ENCODE data around the gene TUBD1. TPM values are rescaled to one million over a fixed set of nuclear protein-coding genes. Genes with fewer than 3 reads are reported as not detected.

TUBD1 gene
- total and polyA plus RNA-seq, 2 of the 13 experiments (the other 11 are each of a cell fraction or from before 2014, with no cell fraction given) = 18.2 to 25.9 TPM

DNA sequence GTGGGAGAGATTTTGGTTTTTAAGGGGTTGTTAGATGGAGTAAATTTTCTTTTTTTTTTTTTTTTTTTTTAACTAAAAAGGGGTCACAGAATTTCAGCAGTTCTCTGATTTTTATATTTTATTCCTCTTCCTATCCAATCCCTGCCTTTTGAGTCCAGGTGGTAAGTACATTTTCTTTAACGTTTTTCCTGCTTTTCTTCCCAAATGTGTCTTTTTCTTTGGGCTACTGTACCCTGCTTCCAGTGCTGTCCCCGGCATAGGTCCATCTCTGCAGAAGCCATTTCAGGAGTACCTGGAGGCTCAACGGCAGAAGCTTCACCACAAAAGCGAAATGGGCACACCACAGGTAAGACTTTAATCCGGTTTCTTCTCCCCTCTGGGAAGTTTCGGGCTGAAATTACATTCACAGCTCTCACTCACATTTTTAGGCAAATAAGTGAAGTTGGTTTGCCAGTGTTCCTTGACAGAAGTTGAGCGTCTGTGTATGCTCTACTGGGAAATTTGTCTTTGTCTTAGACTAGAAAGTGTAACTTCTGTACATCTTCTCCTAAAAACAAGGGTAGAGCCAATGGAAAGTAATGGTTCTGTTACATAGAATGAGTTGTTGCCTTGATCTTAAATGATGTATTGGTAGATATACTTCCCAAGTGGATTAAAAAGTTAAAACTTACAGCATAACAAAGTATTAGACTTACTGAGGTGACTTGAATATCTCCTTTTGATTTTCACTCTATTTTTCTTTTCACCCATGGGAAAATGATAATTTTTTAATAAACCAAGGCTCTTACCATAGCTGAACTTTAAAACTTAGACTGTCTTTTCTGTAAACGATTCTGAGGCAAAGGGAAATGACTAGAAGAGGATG lies 54.5 kb downstream of the TUBD1 start (continued):
- TF ChIP-seq, protein P1, sequence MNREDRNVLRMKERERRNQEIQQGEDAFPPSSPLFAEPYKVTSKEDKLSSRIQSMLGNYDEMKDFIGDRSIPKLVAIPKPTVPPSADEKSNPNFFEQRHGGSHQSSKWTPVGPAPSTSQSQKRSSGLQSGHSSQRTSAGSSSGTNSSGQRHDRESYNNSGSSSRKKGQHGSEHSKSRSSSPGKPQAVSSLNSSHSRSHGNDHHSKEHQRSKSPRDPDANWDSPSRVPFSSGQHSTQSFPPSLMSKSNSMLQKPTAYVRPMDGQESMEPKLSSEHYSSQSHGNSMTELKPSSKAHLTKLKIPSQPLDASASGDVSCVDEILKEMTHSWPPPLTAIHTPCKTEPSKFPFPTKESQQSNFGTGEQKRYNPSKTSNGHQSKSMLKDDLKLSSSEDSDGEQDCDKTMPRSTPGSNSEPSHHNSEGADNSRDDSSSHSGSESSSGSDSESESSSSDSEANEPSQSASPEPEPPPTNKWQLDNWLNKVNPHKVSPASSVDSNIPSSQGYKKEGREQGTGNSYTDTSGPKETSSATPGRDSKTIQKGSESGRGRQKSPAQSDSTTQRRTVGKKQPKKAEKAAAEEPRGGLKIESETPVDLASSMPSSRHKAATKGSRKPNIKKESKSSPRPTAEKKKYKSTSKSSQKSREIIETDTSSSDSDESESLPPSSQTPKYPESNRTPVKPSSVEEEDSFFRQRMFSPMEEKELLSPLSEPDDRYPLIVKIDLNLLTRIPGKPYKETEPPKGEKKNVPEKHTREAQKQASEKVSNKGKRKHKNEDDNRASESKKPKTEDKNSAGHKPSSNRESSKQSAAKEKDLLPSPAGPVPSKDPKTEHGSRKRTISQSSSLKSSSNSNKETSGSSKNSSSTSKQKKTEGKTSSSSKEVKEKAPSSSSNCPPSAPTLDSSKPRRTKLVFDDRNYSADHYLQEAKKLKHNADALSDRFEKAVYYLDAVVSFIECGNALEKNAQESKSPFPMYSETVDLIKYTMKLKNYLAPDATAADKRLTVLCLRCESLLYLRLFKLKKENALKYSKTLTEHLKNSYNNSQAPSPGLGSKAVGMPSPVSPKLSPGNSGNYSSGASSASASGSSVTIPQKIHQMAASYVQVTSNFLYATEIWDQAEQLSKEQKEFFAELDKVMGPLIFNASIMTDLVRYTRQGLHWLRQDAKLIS (CRISPR knock-in tag; IDR thresholded peaks at IDR 0.05) = peak; percentile 100
- TF ChIP-seq SCMH1 (CRISPR knock-in tag; IDR thresholded peaks at IDR 0.05; ENCODE audit: borderline replicate concordance) = no peak
- peak; percentile 94 for TF ChIP-seq POLR2G (IDR thresholded peaks at IDR 0.05; ENCODE audit: low read depth, low read length)
- TF ChIP-seq RFX1 (IDR thresholded peaks at IDR 0.05) = no peak
- no peak for TF ChIP-seq TARDBP (CRISPR knock-in tag; IDR thresholded peaks at IDR 0.05)
- TF ChIP-seq SSRP1 (CRISPR knock-in tag; IDR thresholded peaks at IDR 0.05) = peak; percentile 91
- no peak for TF ChIP-seq ZNF619 (CRISPR knock-in tag; IDR thresholded peaks at IDR 0.05)
- TF ChIP-seq POLR2AphosphoS5 (IDR thresholded peaks at IDR 0.05; ENCODE audit: low read depth, low read length) = peak; percentile 63
- TF ChIP-seq, protein P2, sequence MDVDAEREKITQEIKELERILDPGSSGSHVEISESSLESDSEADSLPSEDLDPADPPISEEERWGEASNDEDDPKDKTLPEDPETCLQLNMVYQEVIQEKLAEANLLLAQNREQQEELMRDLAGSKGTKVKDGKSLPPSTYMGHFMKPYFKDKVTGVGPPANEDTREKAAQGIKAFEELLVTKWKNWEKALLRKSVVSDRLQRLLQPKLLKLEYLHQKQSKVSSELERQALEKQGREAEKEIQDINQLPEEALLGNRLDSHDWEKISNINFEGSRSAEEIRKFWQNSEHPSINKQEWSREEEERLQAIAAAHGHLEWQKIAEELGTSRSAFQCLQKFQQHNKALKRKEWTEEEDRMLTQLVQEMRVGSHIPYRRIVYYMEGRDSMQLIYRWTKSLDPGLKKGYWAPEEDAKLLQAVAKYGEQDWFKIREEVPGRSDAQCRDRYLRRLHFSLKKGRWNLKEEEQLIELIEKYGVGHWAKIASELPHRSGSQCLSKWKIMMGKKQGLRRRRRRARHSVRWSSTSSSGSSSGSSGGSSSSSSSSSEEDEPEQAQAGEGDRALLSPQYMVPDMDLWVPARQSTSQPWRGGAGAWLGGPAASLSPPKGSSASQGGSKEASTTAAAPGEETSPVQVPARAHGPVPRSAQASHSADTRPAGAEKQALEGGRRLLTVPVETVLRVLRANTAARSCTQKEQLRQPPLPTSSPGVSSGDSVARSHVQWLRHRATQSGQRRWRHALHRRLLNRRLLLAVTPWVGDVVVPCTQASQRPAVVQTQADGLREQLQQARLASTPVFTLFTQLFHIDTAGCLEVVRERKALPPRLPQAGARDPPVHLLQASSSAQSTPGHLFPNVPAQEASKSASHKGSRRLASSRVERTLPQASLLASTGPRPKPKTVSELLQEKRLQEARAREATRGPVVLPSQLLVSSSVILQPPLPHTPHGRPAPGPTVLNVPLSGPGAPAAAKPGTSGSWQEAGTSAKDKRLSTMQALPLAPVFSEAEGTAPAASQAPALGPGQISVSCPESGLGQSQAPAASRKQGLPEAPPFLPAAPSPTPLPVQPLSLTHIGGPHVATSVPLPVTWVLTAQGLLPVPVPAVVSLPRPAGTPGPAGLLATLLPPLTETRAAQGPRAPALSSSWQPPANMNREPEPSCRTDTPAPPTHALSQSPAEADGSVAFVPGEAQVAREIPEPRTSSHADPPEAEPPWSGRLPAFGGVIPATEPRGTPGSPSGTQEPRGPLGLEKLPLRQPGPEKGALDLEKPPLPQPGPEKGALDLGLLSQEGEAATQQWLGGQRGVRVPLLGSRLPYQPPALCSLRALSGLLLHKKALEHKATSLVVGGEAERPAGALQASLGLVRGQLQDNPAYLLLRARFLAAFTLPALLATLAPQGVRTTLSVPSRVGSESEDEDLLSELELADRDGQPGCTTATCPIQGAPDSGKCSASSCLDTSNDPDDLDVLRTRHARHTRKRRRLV (CRISPR knock-in tag; IDR thresholded peaks at IDR 0.05) = peak; percentile 50; the same call in 1 of the 2 replicates
- peak; percentile 4; the same call in 1 of the 2 replicates for TF ChIP-seq KMT2B (CRISPR knock-in tag; IDR thresholded peaks at IDR 0.05)
- TF ChIP-seq HOXA5 (CRISPR knock-in tag; IDR thresholded peaks at IDR 0.05) = peak; percentile 52; the same call in 1 of the 2 replicates
- TF ChIP-seq AGO2 (optimal IDR thresholded peaks at IDR 0.05; ENCODE audit: low read depth, low read length) = peak; percentile 38
- TF ChIP-seq ZBTB7B (CRISPR knock-in tag; IDR thresholded peaks at IDR 0.05) = 0 out of 2 replicates have a peak, but pooled peaks have one; percentile 4
- peak; percentile 80 for TF ChIP-seq RBFOX2 (IDR thresholded peaks at IDR 0.05; ENCODE audit: low read depth, low read length)
- TF ChIP-seq, protein P3, sequence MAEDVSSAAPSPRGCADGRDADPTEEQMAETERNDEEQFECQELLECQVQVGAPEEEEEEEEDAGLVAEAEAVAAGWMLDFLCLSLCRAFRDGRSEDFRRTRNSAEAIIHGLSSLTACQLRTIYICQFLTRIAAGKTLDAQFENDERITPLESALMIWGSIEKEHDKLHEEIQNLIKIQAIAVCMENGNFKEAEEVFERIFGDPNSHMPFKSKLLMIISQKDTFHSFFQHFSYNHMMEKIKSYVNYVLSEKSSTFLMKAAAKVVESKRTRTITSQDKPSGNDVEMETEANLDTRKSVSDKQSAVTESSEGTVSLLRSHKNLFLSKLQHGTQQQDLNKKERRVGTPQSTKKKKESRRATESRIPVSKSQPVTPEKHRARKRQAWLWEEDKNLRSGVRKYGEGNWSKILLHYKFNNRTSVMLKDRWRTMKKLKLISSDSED (CRISPR knock-in tag; IDR thresholded peaks at IDR 0.05) = 0 out of 2 replicates have a peak, but pooled peaks have one; percentile 26
- no peak for TF ChIP-seq MAFF (IDR thresholded peaks at IDR 0.05; ENCODE audit: low read depth, low read length)
- TF ChIP-seq, protein P4, sequence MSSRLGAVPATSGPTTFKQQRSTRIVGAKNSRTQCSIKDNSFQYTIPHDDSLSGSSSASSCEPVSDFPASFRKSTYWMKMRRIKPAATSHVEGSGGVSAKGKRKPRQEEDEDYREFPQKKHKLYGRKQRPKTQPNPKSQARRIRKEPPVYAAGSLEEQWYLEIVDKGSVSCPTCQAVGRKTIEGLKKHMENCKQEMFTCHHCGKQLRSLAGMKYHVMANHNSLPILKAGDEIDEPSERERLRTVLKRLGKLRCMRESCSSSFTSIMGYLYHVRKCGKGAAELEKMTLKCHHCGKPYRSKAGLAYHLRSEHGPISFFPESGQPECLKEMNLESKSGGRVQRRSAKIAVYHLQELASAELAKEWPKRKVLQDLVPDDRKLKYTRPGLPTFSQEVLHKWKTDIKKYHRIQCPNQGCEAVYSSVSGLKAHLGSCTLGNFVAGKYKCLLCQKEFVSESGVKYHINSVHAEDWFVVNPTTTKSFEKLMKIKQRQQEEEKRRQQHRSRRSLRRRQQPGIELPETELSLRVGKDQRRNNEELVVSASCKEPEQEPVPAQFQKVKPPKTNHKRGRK (CRISPR knock-in tag; IDR thresholded peaks at IDR 0.05) = no peak
- peak; percentile 0; the same call in 1 of the 2 replicates for TF ChIP-seq DNMT3B (CRISPR knock-in tag; conservative IDR thresholded peaks at IDR 0.05)
